Stimulated activated CD8-positive, alpha-beta memory T cell treated with anti-CD3 and anti-CD28 coated beads, Interleukin-7, amount 100 ng/mL, for 24 hours (primary cell): ENCODE results near the gene CFAP299.
"Not testable (repeated sequence)": the region's sequence is repeated elsewhere in the genome, so short reads cannot be mapped to it uniquely, and the experiment has no call there.

ENCODE experiments used
- DNase-seq: peaks from one replicate; pipeline ENCODE4 v3.0.0-alpha.2; 2020; ENCODE audit warnings: low read depth

Gene CFAP299

DNA sequence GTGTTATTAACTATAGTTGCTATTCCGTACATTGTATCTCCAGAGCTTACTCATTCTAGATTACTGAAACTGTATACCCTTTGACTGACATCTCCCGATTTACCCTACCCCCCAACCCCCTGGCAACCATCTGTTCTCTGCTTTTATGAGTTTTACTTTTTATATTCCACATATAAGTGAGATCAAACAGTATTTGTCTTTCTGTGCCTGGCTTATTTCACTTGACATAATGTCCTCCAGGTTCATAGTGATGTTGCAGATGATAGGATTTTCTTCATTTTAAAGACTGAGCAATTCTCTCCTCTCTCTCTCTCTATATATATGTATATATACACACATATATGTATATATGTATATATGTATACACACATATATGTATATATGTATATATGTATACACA is 54.6 kb downstream of the CFAP299 start:
- DNase-seq: no peak

DNA sequence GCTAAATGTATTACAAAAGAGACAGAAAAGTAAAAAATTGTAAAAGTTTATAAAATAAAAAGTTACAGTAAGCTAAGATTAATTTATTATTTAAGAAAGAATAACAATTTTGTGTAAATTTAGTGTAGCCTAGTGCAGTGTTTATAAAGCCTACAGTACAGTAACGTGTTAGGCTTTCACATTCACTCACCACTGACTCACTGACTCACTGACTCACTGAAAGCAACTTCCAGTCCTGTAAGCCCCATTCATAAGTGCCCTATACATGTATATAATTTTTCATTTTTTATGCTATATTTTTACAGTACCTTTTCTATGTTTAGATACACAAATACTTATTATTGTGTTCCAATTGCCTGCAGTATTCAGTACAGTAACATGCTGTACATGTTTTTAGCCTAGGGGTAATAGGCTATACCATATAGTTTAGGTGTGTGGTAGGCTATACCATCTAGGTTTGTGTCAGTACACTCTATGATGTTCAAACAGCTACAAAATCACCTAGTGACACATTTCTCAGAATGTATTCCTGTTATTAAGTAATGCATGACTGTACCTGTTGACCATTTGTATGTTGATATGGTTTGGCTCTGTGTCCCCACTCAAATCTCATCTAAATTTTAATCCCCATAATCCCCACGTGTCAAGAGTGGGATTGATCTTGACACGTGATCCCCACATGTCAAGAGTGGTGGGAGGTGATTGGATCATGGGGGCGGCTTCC is 57.9 kb downstream of the CFAP299 start:
- no peak for DNase-seq

DNA sequence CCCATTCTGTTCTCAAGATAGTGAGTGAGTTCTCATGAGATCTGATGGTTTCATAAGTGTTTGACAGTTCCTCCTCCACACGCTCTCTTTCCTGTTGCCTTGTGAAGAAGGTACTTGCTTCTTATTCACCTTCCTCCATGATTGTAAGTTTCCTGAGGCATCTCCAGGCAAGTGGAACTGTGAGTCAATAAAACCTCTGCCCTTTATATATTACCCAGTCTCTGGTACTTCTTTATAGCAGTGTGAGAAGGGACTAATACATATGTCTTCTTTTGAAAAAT is 58.4 kb downstream of the CFAP299 start:
- DNase-seq: no peak

DNA sequence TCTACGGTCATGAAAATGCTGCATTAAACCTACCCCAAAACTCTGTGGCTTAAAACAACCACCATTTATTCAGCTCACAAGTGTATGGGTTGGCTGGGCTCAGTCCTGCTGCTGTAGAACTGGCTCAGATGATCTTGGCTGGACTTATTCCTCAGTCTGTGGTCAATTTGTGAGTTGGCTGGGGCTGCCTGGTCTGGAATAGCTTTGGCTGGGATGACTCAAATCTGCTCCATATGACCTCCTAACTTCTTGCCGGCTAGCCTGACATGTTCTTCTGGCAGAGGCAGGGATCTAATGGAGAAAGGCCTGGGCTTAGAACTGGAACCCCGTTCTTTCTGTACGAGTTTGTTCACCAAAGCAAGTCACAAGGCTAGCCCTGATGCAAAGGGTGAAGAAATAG is 71.7 kb downstream of the CFAP299 start:
- no peak for DNase-seq

DNA sequence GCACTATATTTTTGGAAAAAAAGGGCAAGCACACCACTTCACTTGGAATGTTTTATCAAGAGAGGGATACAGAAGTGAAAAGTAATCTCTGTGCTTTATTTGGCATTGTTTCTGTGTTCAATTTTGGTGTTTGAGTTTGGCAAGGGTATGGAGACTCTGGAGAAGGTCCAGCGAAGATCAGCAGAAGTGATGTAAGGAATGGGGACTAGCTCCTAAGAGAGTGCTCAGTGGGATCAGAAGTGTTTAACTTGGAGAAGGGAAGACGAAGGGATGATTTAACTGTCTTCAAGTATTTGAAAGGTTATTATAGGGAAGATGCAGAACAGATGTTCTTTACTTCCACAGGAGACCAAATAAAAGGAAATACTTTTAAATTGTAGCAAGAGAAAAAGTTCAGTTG is 74.3 kb downstream of the CFAP299 start:
- DNase-seq: no peak

DNA sequence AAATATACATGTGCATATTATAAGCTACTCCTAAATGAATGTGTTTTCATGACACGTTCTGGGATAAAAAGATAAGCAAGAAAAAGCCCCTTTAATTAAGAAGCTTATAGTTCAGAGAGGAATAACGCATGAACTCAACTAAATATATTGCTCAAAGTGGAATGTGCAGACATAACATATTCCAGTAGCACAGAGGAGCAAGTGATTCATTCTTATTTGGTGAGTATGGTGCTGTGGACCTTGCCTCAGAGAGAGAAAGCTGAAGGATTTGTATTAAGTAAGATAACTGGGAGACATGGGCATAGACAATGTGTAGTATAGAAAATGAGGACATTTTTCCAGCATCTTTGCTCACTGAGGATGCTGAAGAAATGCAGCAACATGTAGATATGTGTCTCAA is 76.8 kb downstream of the CFAP299 start:
- DNase-seq: no peak

DNA sequence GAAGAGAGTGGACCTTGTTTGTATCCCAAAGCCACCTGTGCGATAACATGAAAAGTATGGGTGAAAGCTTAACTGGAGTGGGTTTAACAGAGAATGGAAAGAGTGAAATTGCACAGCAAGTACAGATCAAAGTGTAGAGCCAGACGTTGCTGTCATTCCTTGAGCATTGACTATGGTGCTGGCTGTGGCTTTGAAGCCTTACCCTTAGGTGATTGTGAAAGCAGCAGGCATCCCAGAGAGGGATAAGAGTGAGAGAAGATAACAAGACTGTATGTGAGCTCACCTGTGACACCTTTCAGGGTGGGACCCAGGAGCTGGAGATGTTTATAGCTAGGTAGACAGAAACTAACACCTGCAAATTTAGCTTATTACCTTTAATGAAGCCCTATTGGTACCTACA is 77.6 kb downstream of the CFAP299 start:
- no peak for DNase-seq

DNA sequence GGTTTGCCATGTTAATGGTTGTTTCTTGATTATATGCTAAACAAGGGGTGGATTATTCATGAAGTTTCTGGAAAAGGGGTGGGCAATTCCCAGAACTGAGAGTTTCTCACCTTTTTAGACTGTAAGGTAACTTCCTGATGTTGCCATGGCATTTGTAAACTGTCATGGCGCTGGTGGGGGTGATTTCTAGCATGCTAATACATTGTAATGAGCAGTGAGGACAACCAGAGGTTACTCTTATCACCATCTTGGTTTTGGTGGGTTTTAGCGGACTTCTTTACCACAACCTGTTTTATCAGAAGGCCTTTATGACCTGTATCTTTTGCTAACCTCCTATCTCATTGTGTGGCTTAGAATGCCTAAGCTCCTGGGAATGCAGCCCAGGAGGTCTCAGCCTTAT is 81.5 kb downstream of the CFAP299 start:
- DNase-seq: no peak

DNA sequence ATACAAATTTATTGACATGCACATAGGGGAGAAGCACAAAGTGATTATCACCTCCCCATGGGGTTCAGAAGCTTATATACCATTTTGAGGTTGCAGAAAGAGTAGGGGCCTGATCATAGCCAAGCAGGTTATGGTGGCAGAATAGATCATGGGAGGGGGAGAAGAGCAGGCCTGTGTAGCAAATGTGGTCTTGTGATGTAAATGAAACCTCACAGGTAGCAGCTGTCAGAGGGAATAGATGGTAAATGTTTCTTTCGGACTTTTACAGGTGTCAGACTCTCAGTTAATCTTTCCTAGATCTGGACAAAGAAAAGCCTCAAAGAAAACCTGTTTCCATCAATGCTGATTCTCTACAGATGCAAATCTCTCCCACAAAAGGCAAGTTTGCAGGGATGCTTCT is 84.4 kb downstream of the CFAP299 start:
- DNase-seq: no peak

DNA sequence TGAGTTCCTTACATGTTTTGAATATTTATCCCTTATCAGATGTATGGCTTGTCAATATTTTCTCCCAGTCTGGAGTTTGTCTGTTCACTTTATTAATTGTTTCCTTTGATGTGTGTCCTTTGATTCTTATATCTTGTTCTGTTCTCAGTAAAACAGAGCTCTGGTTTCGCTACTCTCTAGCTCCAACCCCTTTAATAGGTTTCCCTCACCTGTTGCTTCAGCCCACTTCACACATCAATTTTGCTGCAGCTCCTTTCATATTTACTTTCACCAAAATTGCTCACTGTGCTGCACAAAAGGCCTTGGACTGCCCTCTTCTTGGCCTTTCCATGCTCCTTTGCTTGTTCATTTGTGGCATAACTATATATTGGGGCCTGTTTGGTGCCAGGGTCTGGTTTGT is 85.1 kb downstream of the CFAP299 start:
- DNase-seq: no peak

DNA sequence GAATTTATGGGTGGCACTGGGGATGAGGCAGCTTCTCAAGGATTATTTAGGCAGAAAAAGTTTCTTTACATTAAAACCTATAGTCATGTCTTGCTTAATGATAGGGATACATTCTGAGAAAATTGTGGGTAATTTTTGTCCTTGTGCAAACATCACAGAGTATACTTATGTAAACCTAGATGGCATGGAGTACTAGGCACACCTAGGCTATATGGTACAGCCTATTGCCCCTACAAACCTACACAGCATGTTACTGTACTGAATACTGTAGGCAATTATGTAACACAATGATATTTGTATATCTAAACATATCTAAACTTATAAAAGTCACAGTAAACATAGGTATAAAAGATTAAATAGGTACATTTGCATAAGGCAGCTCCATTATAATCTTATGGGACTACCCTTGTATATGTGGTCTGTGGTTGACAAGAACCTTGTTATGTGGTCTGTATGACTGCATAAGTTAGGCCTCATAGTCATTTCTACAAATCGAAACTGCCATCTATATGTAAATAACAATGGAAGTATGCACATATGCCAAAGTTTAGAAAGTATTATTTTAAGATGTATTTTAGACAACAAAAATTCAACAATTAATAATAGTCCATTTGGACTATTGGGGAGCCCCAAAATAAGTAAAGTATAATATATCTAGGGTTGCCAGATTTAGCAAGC is 87.3 kb downstream of the CFAP299 start:
- DNase-seq: no peak

DNA sequence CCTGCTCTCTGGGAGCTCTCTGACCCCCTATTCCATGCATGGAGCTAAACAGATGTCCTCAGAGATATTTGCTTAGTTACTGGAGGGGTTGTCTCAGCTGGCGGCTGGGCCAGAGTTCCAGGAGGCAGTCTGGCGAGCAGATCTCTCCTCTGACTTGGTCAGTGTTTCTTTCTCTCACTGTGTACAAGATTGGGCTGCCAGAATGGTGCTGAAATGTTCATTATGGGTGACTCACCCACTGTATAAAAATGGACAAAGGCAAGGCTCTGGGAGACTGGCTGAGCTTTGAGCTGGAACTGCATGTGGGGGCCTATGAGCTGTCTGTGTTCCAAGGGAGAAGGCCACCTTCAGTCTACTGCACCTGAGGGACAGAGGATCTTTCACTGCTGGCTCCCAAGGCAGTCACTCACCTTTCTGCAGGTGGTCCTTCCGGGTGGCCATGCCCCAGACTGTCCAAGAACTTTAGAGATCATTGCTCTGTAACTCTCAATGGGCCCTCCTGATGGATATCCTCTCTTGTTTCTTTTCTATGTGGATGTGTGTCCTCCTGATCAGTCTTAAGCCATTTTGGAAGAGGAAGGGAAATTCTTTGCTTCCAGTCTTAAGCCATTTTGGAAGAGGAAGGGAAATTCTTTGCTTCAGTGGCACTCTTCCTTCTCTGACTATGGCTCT is 88.2 kb downstream of the CFAP299 start:
- no peak for DNase-seq

DNA sequence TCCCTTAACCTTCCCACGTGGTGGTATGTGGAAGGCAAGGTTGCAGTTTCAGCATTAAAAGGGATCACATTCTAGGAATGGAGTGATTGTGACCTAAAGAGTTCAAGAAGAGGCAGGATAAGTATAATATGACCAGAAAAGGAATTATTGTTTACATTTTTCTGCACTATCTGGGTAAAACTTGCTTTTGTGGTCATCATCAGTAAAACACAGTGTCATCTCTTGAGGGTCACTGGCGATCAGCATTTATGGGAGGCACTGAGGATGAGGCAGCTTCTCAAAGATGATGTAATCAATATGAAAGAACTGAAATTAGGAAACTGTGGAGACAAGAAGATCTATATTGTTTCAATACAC is 88.7 kb downstream of the CFAP299 start:
- DNase-seq: no peak

DNA sequence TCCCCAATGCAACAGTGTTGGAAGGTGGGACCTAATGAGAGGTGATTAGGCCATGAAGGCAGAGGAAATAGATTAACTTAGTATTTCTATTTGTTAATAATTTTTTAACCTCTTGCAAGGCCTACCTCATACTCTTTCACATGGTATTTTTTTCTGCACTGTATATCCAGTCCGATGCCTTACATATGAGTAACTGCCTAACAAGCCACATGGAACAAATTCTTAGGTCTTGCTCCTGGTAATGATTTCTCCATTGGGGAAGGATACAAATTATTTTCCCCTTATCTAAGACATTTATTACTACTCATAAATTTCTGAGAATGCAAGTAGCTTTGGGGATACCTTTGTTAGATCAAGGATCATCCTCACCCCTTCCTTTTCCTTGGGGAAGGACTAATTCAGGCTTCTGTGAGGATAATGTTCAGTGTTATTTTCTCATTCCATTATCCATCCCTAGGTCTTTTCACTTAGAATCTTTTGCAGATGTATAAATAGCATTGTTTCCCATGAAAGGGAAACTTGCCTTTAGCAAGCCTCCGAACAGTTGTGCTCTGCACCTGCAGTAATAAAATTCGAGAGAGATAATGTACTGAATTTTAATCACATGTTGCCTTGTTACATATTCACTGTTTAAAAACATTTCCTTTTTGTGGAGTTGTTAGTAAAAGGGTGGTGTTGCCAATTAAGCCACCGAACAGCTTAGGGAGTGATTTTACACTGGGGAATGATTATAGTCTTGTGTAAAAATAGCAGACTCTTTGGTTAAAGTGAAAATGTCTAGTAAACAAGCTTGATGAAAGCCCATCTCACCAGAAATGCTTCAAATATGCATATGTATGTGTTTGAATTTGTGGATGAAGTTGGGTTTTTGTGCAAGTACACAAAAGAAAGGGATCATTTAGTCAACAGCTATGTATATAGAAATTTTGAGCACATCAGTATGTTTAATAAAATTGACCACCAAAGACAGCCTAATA is 89.9 kb downstream of the CFAP299 start:
- no peak for DNase-seq

DNA sequence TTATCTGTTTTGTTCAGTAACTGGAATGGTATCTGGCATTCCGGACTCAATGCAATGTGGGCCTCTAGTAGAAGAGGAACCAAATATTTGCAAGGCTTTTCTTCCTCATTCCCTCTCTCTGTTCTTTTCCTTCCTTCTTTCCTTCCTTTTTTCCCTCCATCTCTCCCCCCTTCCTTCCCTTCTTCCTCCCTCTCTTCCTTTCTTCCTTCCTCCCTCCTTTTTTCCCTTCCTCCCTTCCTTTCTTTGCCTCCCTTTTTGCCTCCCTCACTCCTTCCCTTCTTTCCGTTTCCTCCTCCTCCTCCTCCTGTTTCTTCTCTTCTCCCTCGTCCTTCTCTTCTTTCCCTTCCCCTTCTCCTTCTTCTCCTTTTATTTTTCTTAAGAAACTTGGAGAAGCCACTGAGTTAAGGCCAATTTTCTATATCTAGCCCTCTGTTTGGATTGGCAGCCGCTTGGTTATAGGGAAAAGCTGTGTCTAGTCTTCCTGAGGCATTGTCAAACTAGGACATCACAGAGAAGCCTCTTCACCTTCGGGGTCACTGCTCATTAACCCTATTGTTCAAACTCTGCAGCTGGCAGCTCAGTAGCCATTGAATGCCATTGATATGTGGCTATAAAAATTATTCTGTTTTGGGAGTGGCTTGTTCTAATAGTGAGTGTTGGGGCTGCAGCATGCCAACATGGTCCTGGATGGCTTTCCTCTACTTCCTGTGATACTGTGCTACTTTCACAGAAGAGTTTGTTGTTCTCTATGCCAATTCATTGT is 95.9 kb downstream of the CFAP299 start:
- DNase-seq: no peak

DNA sequence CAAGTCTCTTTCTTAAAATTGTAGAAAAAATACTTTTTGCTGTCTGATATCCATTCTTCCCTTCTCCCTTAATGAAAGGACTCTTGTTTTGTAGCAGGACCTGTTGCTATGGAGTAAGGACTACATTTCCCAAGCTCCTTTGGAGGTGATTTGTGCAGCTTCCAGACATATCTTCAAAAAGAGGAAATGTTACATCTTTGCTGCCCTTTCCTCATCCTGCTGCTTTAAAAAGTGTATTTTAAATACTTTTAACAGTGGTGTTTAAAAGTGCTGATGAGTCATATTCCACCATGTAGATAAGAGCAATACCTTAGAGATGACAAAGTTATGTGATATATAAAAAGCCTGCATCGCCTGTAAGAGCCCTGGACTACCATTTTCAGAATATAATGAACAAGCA is 98.7 kb downstream of the CFAP299 start:
- no peak for DNase-seq

DNA sequence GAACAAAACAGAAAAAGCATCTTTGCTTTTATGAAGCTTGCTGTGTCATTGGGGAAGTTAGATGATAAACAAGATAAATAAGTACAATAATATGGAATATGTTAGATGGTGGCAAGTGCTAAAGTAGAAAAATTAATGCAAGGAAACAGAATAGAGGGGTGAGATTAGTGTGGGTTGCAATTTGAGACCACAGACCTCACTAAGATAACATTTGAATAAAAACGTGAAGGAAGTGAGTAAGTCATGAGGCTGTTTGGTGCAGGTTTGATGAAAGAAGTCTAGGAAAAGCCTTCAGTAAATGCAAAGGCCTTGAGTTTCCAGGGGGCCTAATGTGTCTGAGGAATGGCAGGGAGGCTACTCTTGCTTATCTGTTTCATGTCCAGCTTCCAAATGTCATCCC is 102.5 kb downstream of the CFAP299 start:
- DNase-seq: no peak

DNA sequence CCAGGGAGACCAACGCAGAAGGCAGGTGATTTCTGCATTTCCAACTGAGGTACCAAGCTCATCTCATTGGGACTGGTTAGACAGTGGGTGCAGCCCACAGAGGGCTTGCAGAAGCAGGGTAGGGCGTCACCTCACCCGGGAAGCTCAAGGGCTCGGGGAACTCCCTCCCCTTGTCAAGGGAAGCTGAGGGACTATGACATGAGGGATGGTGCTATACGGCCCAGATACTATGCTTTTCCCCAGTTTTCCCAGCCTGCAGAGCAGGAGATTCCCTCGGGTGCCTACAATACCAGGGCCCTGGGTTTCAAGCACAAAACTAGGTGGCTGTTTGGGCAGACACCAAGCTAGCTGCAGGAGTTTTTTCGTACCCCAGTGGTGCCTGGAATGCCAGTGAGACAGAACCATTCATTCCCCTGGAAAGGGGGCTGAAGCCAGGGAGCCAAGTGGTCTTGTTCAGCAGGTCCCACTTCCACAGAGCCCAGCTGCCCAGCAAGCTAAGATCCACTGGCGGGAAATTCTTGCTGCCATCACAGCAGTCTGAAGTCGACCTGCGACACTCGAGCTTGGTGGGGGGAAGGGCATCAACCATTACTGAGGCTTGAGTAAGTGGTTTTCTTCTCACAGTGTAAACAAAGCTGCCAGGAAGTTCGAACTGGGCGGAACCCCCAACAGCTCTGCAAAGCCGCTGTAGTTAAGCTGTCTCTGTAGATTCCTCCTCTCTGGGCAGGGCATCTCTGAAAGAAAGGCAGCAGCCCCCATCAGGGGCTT is 103.9 kb downstream of the CFAP299 start:
- DNase-seq: not testable (repeated sequence)

DNA sequence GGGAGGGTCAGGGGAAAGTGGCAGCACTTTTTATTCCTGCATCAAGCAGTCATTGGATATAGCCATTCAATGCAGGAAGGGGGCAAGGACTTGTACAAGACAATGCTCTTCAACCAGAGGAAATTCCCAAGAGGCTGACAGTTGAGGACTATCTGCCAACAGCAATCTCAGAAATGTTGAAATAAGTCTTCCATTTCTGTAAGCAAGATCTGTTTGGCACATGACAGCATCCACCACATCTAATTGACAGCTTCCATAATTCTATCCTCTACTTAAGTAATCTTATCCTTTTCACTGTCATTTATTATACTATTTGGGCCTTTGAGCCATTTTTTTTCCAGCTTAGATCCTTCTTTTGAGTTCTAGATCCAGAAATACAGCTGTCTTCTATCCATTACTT is 110.7 kb downstream of the CFAP299 start:
- DNase-seq: no peak

DNA sequence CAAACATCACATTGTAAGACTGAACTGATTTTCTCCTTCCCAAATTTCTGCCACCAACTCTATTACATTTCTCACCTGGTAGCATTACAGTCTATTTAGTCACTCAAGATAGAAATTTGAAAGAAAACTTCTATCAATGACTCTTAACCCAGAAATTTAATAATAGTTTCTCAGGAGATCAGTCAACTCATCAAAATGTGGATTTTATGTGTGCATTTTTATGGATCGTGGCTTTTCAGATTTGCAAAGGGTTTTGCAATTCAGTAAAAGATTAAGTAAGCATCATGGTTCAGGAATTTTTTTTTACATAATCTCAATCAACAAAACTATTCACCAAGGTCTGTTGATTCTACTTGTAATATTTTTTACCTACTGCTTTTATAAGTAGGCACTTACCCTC is 111.1 kb downstream of the CFAP299 start:
- DNase-seq: no peak

DNA sequence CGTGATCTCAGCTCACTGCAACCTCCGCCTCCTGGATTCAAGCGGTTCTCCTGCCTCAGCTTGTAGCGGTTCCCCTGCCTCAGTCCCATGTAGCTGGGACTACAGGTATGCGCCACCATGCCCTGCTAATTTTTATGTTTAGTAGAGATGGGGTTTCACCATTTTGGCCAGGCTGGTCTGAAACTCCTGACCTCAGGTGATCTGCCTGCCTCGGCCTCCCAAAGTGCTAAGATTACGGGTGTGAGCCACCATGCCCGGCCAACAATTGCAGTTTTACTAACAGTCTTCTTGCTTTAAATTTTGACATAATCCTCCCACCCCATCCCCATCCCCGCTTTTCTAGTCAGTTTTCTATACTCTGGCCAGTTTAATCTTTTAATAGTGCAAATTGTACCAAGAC is 112.0 kb downstream of the CFAP299 start:
- DNase-seq: no peak
